Naive B cell (primary cell): ENCODE measurements around the gene APEH. TPM values are rescaled to one million over a fixed set of nuclear protein-coding genes. Genes with fewer than 3 reads are reported as not detected.

ENCODE experiments used
- ATAC-seq, 2 donors: fragments of 150-1000 bp; cut with Tn5 transposase; 2 replicates each; pipeline ENCODE4 v1.10.0; 2021; ENCODE audit warnings: low read depth in 2 of 2, mild to moderate bottlenecking in 2 of 2, moderate library complexity in 2 of 2
- DNase-seq: peaks from one replicate; pipeline ENCODE4 v3.0.0; 2022
- H3K27ac Mint-ChIP-seq, 6 donors: one replicate each; pipeline ENCODE4 v1.8.0; 2020 to 2022; ENCODE audit warnings: mild to moderate bottlenecking in 6 of 6, mixed read lengths in 6 of 6, moderate library complexity in 5 of 6, inconsistent platforms in 2 of 6
- H3K27me3 Mint-ChIP-seq, 3 donors: one replicate each; pipeline ENCODE4 v1.8.0; 2021 to 2022; ENCODE audit warnings: mixed read lengths in 3 of 3, mild to moderate bottlenecking in 1 of 3
- H3K36me3 Mint-ChIP-seq, 2 donors: one replicate each; pipeline ENCODE4 v1.8.0; 2020 to 2022; ENCODE audit warnings: mixed read lengths in 2 of 2, inconsistent platforms in 1 of 2, mild to moderate bottlenecking in 1 of 2
- H3K4me1 Mint-ChIP-seq, 3 donors: one replicate each; pipeline ENCODE4 v1.8.0; 2020 to 2022; ENCODE audit warnings: mixed read lengths in 3 of 3, inconsistent platforms in 1 of 3, mild to moderate bottlenecking in 1 of 3, moderate library complexity in 1 of 3
- H3K4me3 Mint-ChIP-seq, 8 donors: one replicate each; pipeline ENCODE4 v1.8.0; 2020 to 2022; ENCODE audit warnings: mild to moderate bottlenecking in 8 of 8, mixed read lengths in 8 of 8, moderate library complexity in 8 of 8, inconsistent platforms in 2 of 8
- H3K9me3 Mint-ChIP-seq, 7 donors: one replicate each; pipeline ENCODE4 v1.8.0; 2020 to 2022; ENCODE audit warnings: mixed read lengths in 7 of 7, mild to moderate bottlenecking in 5 of 7, inconsistent platforms in 2 of 7, moderate library complexity in 1 of 7
- polyA plus RNA-seq, 6 donors: library from polyadenylated mRNA; unstranded; fragments of 300-500 nt; fragmentation: Illumina TruSeq; gene quantifications; one replicate each; pipeline ENCODE4 v1.2.3, GENCODE V29; 2021; ENCODE audit warnings: low read depth in 6 of 6

Gene APEH
- polyA plus RNA-seq, 6 donors from 2014 or later, result 73.4 to 105 (median 82.2) TPM

DNA sequence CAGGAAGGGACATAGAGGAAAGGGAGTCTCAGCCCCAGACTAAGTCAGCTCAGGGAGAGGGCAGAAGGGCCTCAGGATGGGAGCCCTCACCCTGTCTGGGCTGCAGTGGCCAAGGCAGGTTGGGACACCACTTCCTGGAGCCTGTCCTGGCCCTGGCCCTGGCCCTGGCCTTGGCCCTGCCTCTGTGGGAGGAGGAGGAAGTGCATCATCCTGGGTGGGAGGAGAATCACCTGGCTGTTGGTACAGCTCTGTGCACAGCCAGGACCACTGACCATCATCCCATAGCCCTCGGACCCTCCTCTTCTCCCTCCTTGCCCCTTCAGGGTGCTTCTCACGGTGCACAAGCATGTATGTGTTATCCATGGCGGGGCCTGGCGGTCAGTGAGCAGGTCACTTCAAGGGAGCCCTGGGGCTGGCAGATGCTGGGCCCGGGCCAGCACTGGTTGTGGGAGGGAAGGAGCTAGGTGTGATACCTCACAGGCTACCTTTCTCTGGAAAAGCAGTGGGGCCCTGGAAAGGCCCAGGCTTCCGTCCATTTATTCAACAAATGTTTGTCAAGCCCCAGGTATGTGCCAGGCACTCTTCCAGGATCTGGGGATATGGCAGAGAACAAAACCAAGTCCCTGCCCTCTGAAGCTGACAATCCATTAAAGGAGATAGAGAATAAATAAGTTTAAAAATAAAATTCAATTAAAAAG, 8.2 kb upstream of the APEH start:
- no peak for ATAC-seq
- DNase-seq, result no peak
- Mint-ChIP-seq H3K36me3 (no peaks in the 10 kb centered on the region), H3K4me1 (peaks cover 0 to 2% (median 0%) of the 10 kb centered on the region in 3 donors), H3K9me3 (no peaks in the 10 kb centered on the region), H3K27ac (no peak overlapping the region), H3K27me3 (peaks cover 0 to 16% (median 12%) of the 10 kb centered on the region in 3 donors), H3K4me3 (no peak overlapping the region)

DNA sequence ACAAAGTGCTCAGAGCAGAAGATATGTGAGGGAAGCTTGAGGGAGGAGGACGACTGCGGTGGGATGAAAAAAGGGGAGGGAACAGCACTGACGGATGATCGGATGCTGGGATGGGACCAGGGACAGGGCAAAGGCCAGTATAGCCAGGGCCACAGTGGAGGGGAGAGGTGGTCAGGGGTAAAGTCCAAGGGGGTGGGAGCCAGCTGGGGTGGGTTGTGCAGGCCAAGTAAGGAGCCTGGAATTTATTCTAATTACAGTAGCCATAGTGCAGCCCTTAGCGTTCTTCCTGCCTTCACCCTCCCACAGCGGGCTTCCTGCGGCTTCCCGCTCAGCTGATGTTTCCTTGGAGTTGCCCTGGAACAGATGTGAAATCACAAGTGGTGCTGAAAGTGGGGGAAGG, 7.6 kb upstream of the APEH start:
- Mint-ChIP-seq H3K4me1 (peaks cover under 1 to 5% (median 4%) of the 10 kb centered on the region in 3 donors), H3K9me3 (no peaks in the 10 kb centered on the region), H3K27me3 (peaks cover 0 to 16% (median 7%) of the 10 kb centered on the region in 3 donors), H3K36me3 (no peaks in the 10 kb centered on the region), H3K27ac (no peak overlapping the region), H3K4me3 (no peak overlapping the region)
- no peak for ATAC-seq
- no peak for DNase-seq

DNA sequence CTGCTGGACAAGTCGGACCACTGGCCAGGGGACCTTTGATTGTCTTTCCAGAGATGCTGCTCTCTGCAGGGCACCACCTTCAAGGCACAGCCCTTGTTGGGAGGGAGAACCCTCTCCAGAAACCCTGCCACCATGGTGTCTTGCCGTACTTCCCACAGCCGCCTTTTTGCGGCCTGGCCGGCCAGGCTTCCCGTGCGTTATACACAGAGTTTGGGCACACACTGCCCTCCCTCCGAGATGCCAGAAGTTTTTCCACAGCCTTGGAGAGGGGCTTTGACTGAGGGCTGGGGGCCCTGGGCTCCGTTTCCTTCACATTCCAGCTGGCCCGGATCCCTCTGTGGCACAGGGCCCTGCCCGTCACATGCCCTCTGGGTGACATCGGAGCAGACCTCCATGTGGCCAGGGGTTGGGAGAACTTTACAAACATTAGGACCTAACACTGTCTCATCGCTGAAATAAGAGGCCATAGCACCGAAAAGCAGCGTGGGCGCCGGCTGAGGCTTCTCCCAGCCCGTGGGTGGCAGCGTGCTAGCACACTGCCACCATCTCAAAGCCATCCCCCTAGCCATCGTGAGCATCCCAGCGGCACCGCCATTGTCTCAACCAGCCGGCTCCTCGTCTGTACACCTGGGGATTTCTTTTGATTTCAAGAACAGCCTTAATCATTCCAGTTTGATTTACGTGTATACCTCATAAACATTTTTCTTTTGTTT, 6.3 kb upstream of the APEH start:
- H3K4me3 Mint-ChIP-seq, result no peak overlapping the region
- ATAC-seq, result no peak
- peak overlapping the region in 1 of 6 donors; percentile 44 for H3K27ac Mint-ChIP-seq

DNA sequence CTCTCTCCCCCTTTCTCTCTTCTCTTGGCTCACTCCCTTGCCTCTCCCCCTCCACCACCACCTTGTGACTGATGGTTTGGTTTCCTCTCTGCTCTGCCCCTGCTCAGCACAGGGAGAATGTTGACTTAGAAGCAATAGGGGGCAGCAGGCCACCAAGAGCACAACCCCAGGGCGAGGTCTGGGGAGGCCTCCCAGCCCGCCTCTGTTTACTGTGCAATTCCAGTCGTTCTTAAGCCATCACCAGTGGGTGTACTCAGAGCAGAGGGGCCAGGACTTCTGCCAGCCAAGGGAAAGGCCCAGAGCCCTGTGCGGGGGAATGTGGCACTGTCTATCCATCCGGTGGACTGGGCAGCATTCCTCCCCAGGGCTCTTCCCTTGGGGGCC, 5.7 kb upstream of the APEH start:
- peaks cover 0 to 16% (median 7%) of the 10 kb centered on the region in 3 donors for H3K27me3 Mint-ChIP-seq
- peak overlapping the region in 1 of 6 donors; percentile 44 for H3K27ac Mint-ChIP-seq
- peaks cover 12 to 15% (median 14%) of the 10 kb centered on the region in 3 donors for H3K4me1 Mint-ChIP-seq
- ATAC-seq, result no peak
- no peaks in the 10 kb centered on the region for H3K36me3 Mint-ChIP-seq
- DNase-seq, result no peak
- no peak overlapping the region for H3K4me3 Mint-ChIP-seq
- H3K9me3 Mint-ChIP-seq, result no peaks in the 10 kb centered on the region

More for the DNA sequence above, 6.3 kb upstream of the APEH start:
- H3K36me3 Mint-ChIP-seq, result no peaks in the 10 kb centered on the region
- H3K27me3 Mint-ChIP-seq, result peaks cover 0 to 16% (median 7%) of the 10 kb centered on the region in 3 donors
- H3K9me3 Mint-ChIP-seq, result no peaks in the 10 kb centered on the region
- peaks cover 9 to 12% (median 10%) of the 10 kb centered on the region in 3 donors for H3K4me1 Mint-ChIP-seq
- no peak for DNase-seq

DNA sequence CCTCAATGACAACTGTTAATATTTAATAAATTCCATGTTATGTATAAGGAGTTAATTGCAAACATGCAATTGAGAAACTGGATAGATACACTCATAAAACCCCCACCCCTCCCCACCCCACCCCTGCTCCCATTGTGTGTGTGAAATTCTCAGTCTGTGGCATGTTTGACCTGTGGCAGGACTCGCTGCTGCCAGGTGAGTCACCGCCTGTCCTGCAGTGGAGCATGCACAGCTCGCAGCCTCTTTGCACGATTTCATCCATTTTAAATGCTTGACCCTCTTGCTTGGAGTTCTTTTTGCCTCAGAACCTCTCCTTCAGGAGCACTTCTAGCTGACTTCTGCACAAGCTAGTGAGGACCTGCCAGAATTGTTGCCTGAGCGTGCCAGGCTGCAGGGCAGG, 5.3 kb upstream of the APEH start:
- peak overlapping the region in 1 of 8 donors; percentile 43 for H3K4me3 Mint-ChIP-seq
- H3K27ac Mint-ChIP-seq, result no peak overlapping the region

DNA sequence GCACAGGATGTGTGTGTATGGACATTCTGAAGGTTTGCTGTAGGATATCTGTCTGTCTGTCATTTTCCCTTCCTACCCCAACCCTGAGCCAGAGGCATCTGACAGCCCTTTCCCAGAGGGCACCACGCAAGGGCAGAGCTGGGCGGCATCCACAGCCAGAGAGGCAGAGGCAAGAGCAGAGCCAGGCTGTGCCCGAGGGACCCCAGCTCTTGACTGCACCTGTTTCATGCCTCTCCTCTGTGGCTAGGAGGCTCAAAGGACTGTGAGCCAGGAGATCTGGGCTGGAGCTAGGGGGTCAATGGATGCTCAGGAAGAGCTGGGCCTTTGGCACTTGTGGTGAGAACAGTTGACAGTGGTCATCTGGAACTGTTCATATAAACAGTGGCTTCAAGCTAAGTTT, 4.8 kb upstream of the APEH start:
- Mint-ChIP-seq H3K27me3 (peaks cover 0 to 9% (median 7%) of the 10 kb centered on the region in 3 donors), H3K36me3 (no peaks in the 10 kb centered on the region), H3K9me3 (no peaks in the 10 kb centered on the region), H3K4me3 (peak overlapping the region in 2 of 8 donors; percentile 29 to 43), H3K4me1 (peaks cover 15 to 24% (median 20%) of the 10 kb centered on the region in 3 donors), H3K27ac (no peak overlapping the region)
- no peak for DNase-seq
- ATAC-seq, result no peak

More for the DNA sequence above, 5.3 kb upstream of the APEH start:
- ATAC-seq, result no peak
- no peak for DNase-seq
- Mint-ChIP-seq H3K9me3 (no peaks in the 10 kb centered on the region), H3K27me3 (peaks cover 0 to 14% (median 7%) of the 10 kb centered on the region in 3 donors), H3K4me1 (peaks cover 14 to 19% (median 18%) of the 10 kb centered on the region in 3 donors), H3K36me3 (no peaks in the 10 kb centered on the region)

DNA sequence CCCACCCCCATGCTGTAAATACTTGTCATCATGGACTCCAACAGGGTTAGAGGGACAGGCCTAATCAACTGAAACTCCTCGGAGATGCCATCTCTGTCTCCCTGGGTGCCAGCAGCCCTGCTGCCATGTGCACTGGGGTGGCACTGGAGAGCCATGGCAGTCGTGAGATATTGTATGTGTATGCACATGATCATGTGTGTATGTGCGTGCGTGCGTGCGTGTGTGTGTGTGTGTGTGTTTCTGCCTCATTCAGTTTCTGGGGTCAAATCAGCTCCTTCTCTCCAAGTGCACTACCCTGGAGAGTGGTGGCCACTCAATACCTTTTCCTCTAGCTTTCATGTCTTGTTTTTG, 3.2 kb upstream of the APEH start:
- Mint-ChIP-seq H3K4me3 (no peak overlapping the region), H3K36me3 (no peaks in the 10 kb centered on the region), H3K9me3 (no peaks in the 10 kb centered on the region), H3K27me3 (peaks cover 0 to 7% (median under 1%) of the 10 kb centered on the region in 3 donors), H3K27ac (no peak overlapping the region), H3K4me1 (peaks cover 26 to 33% (median 29%) of the 10 kb centered on the region in 3 donors)
- DNase-seq, result no peak
- ATAC-seq, result no peak

DNA sequence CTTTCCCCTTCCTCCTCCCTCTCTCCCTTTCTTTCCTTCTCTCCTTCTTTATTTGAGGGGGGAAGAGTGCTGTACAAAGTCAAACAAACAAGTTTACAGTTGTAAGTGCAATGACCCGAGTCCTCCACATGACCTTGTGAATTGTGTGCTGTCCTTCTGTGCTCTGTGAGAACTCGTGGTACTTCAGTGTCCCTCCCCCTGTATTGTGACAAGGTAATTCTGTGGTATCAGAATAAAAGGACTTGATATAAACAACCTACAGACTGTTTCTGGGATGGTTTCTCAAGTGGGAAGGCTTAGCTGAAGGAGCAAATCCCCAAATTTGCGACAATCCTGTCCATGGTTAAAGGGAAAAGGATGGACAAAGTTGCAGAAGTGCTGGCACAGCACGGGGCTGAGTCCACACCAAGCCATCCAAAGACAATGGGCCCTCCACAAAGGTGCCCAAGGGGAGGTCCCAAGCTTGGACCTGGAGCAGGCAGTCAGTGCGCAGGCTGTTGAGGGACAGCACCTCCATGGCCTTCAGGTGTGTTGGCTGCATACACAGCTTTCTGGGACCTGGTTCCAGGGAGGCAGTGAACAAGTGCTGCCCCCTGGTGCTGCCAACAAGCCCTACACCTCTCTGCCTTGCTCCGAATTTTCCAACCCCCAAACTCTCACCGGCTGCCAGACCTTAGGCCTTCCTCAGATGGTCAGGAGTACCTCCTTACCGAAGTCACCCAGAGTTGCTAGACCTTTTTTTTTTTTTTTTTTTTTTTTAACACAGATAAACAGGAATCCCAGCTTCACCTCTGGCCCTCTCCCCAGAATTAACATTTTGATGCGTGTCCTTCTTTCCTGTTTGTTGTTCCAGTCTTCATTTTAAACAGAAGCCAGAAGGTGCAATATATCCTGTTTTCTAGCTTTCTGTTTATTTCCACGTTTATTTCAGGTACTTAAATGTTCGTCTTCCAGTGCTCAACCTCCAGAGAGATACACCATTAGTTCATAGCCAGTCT, 2.6 kb upstream of the APEH start:
- H3K27me3 Mint-ChIP-seq, result peaks cover 0 to 7% (median 0%) of the 10 kb centered on the region in 3 donors
- no peaks in the 10 kb centered on the region for H3K36me3 Mint-ChIP-seq
- peak overlapping the region in 2 of 6 donors; percentile 71 to 93 for H3K27ac Mint-ChIP-seq
- ATAC-seq (no peak), DNase-seq (peak; percentile 53)
- no peaks in the 10 kb centered on the region for H3K9me3 Mint-ChIP-seq
- H3K4me3 Mint-ChIP-seq, result peak overlapping the region in 7 of 8 donors; percentile 26 to 88 (median 68)
- H3K4me1 Mint-ChIP-seq, result peaks cover 26 to 33% (median 32%) of the 10 kb centered on the region in 3 donors

DNA sequence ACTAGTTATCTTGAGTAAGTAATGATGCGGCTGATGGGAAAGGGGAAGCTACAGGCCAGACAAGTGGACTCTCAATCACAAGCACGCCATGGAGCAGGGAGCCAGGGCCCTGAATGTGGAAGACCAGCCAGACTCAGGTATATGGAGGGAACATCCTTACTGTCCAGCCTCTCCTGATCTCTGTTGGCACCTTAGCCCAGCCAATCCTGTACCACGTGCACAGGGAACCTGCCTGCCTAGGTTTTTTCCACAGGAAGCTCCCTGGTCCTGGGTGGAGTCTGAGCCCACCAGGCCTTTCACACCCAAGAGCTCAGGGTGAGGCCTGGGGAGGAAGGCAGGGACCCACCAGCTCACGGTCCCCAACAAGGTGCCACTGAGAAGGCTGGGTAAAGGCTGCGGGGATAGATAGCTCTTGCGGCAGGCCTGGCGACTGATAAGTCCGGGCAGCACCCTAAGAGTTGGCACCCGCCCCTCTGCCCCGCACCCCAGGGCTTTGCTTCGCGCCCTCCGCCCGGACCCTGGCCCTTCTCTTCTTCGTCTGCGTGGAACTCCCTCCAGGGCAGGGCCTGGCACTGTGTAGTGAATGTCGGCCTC, 933 bp upstream of the APEH start:
- peak overlapping the region; percentile 93 to 98 (median 96) for H3K4me3 Mint-ChIP-seq
- H3K27me3 Mint-ChIP-seq, result peaks cover 0 to 4% (median 0%) of the 10 kb centered on the region in 3 donors
- DNase-seq (no peak), ATAC-seq (no peak)
- no peaks in the 10 kb centered on the region for H3K9me3 Mint-ChIP-seq
- peaks cover 26 to 33% (median 32%) of the 10 kb centered on the region in 3 donors for H3K4me1 Mint-ChIP-seq
- peaks cover 0 to 2% of the 10 kb centered on the region in 2 donors for H3K36me3 Mint-ChIP-seq
- H3K27ac Mint-ChIP-seq, result peak overlapping the region; percentile 44 to 99 (median 98)

DNA sequence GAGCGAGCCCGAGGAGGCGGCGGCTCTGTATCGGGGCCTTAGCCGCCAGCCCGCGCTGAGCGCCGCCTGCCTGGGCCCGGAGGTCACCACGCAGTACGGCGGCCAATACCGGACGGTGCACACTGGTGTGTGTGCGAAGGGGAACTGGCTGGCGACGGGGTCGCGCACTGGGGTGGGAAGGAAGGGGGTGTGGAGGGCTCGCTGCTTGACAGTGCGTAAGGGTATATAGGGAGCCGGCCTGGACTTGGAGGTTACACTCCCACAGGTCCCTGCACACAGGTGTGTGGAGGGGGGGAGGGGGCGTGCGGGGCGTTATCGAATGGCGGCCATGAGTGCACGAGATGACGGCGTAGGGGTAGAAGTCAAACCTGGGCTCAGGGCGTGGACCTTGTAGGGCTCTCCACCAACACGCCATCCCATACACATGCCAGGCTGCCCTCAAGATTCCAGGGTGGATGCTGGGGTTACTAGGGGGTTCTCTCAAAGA, 389 bp downstream of the APEH start:
- ATAC-seq (peak; percentile 1 to 5), DNase-seq (no peak)
- H3K4me1 Mint-ChIP-seq, result peaks cover 26 to 33% (median 32%) of the 10 kb centered on the region in 3 donors
- H3K27me3 Mint-ChIP-seq, result no peaks in the 10 kb centered on the region
- H3K4me3 Mint-ChIP-seq, result peak overlapping the region; percentile 93 to 98 (median 96)
- H3K9me3 Mint-ChIP-seq, result no peaks in the 10 kb centered on the region
- peaks cover 1 to 4% of the 10 kb centered on the region in 2 donors for H3K36me3 Mint-ChIP-seq
- peak overlapping the region in 4 of 6 donors; percentile 93 to 99 (median 98) for H3K27ac Mint-ChIP-seq

DNA sequence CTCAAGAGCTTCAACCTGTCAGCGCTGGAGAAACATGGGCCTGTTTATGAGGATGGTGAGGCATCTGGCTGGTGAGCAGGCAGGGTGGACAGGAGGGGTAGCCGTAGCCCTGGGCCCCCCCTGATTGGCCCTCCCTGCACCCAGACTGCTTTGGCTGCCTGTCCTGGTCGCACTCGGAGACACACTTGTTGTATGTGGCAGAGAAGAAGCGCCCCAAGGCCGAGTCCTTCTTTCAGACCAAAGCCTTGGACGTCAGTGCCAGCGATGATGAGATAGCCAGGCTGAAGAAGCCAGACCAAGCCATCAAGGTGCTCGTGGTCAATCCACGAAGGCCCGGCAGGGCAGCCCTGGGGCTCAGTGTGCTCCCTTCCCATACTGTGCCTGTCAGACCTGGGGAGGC, 1.8 kb downstream of the APEH start:
- no peaks in the 10 kb centered on the region for H3K9me3 Mint-ChIP-seq
- H3K27ac Mint-ChIP-seq, result no peak overlapping the region
- peak overlapping the region in 5 of 8 donors; percentile 29 to 98 (median 95) for H3K4me3 Mint-ChIP-seq
- peaks cover 31 to 40% (median 32%) of the 10 kb centered on the region in 3 donors for H3K4me1 Mint-ChIP-seq
- ATAC-seq (no peak), DNase-seq (no peak)
- peaks cover 10 to 13% of the 10 kb centered on the region in 2 donors for H3K36me3 Mint-ChIP-seq
- H3K27me3 Mint-ChIP-seq, result no peaks in the 10 kb centered on the region

DNA sequence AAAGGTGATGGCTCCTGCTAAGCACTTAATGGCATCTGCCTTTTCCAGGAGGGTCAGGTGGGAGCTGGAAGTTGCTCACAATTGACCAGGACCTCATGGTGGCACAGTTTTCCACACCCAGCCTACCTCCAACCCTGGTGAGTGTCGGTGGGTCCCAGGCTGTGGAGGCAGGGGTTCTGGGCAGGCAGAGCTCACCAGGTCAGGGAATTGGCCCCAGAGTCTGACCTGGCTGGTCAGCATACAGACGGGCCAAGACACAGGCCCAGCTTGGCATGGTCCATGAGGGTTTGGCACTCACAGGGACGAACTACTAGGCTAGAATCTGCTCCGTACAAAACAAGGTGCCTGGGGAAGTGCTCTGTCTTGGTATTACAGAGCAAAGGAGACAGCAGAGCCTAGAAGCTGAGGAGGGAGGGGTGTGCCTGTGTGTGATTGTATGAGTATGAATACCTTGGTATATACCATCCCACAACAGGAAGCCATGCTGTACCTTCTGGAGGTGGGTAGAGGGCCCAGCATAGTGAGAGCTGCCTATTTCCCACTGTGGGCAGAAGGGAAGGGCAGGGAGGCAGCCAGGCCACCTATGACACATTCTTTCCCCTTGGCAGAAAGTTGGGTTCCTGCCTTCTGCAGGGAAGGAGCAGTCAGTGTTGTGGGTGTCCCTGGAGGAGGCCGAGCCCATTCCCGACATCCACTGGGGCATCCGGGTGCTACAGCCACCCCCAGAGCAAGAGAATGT, 6.5 kb downstream of the APEH start:
- DNase-seq (no peak), ATAC-seq (no peak)
- Mint-ChIP-seq H3K36me3 (peaks cover 10 to 13% of the 10 kb centered on the region in 2 donors), H3K27me3 (no peaks in the 10 kb centered on the region), H3K27ac (peak overlapping the region in 1 of 6 donors; percentile 30), H3K9me3 (no peaks in the 10 kb centered on the region), H3K4me1 (peaks cover 7 to 9% (median 7%) of the 10 kb centered on the region in 3 donors), H3K4me3 (no peak overlapping the region)
